ENCODE data around the gene SLC1A1.

SLC1A1 gene

GRCh38 chr9:4547016-4547415, 56.7 kb downstream of the SLC1A1 start:
- no peak for DNase-seq

GRCh38 chr9:4548811-4549725, 58.8 kb downstream of the SLC1A1 start:
- DNase-seq = no peak

GRCh38 chr9:4549751-4550295, 59.6 kb downstream of the SLC1A1 start:
- no peak for DNase-seq

- DNase-seq = no peak
These were observed 60.7 kb downstream of the SLC1A1 start for GRCh38 chr9:4550777-4551484.

- DNase-seq = no peak
These were observed 63.7 kb downstream of the SLC1A1 start for GRCh38 chr9:4553951-4554381.

GRCh38 chr9:4555236-4555635, 65.0 kb downstream of the SLC1A1 start:
- no peak for DNase-seq

GRCh38 chr9:4558371-4558998, 68.2 kb downstream of the SLC1A1 start:
- no peak for DNase-seq

- no peak for DNase-seq
These were observed 69.3 kb downstream of the SLC1A1 start for GRCh38 chr9:4559261-4560182.

- DNase-seq = no peak
These were observed 72.8 kb downstream of the SLC1A1 start for GRCh38 chr9:4563105-4563504.

- DNase-seq = no peak
These were observed 76.5 kb downstream of the SLC1A1 start for GRCh38 chr9:4566806-4567205.

- no peak for DNase-seq
These were observed 77.3 kb downstream of the SLC1A1 start for GRCh38 chr9:4567601-4568000.

- DNase-seq = no peak
These were observed 78.8 kb downstream of the SLC1A1 start for GRCh38 chr9:4569101-4569500.

GRCh38 chr9:4572184-4572826, 82.0 kb downstream of the SLC1A1 start:
- DNase-seq = no peak

- DNase-seq = no peak
These were observed 82.9 kb downstream of the SLC1A1 start for GRCh38 chr9:4573176-4573575.

- no peak for DNase-seq
These were observed 83.5 kb downstream of the SLC1A1 start for GRCh38 chr9:4573634-4574389.

GRCh38 chr9:4574657-4575243, 84.5 kb downstream of the SLC1A1 start:
- DNase-seq = no peak

GRCh38 chr9:4575997-4576396, 85.7 kb downstream of the SLC1A1 start:
- no peak for DNase-seq

- no peak for DNase-seq
These were observed 86.2 kb downstream of the SLC1A1 start for GRCh38 chr9:4576448-4576847.

GRCh38 chr9:4579001-4579400, 88.7 kb downstream of the SLC1A1 start:
- DNase-seq = no peak

- no peak for DNase-seq
These were observed 90.9 kb downstream of the SLC1A1 start for GRCh38 chr9:4581035-4581760.

Data from stimulated activated naive CD4-positive, alpha-beta T cell treated with Interleukin-2 at 50 U/mL for 16 hours (primary cell).